ENCODE measurements around the gene NRM. TPM values are rescaled to one million over a fixed set of nuclear protein-coding genes. Genes with fewer than 3 reads are reported as not detected.

The NRM gene
- total and polyA plus RNA-seq, 2 experiments from 2014 or later, result 13.8 to 33.8 TPM

GRCh38 chr6:30696432-30696831 is 5.6 kb upstream of the NRM start:
- DNase-seq (ENCODE audit: low spot score) (no peak), ATAC-seq (no peak)
- H3K79me2 ChIP-seq (replicated peaks; ENCODE audit: insufficient read depth), result no peaks in the 10 kb centered on the region
- H3K9me2 ChIP-seq (ENCODE audit: insufficient read depth), result no peaks in the 10 kb centered on the region
- peaks cover 11% of the 10 kb centered on the region for H3K36me3 ChIP-seq (ENCODE audit: insufficient read depth)
- no peak overlapping the region for H3K27ac Mint-ChIP-seq
- peaks cover under 1% of the 10 kb centered on the region; the same call in 1 of the 2 replicates for H3K4me1 ChIP-seq (ENCODE audit: insufficient read depth)
- H3K36me3 Mint-ChIP-seq (ENCODE audit: low read depth), result peaks cover 11% of the 10 kb centered on the region
- no peaks in the 10 kb centered on the region for H3K27me3 ChIP-seq (ENCODE audit: insufficient read depth)
- H3K9me3 Mint-ChIP-seq, result no peaks in the 10 kb centered on the region
- TF ChIP-seq ETS1 (IDR thresholded peaks at IDR 0.05) (no peak), EZH2phosphoT487 (IDR thresholded peaks at IDR 0.05; ENCODE audit: unreplicated experiment) (no peak), POLR2AphosphoS5 (IDR thresholded peaks at IDR 0.05; ENCODE audit: low read depth) (no peak), STAT1 (IDR thresholded peaks at IDR 0.05; ENCODE audit: unreplicated experiment) (no peak), NANOG (IDR thresholded peaks at IDR 0.05; ENCODE audit: borderline replicate concordance) (no peak)
- H3K4me3 Mint-ChIP-seq, result no peak overlapping the region
- peaks cover 7% of the 10 kb centered on the region for H3K27me3 Mint-ChIP-seq (ENCODE audit: insufficient read depth, low read depth, poor library complexity)
- H3K4me3 ChIP-seq, result no peak overlapping the region
- H3F3A ChIP-seq (replicated peaks; ENCODE audit: low read depth), result 0 out of 2 replicates have a peak, but pooled peaks cover 6% of the 10 kb centered on the region
- H4K20me1 ChIP-seq (replicated peaks; ENCODE audit: insufficient read depth), result no peaks in the 10 kb centered on the region; the same call in 1 of the 2 replicates
- H3K27ac ChIP-seq (ENCODE audit: low read depth), result no peak overlapping the region
- H3K4me2 ChIP-seq, result no peak overlapping the region
- peaks cover 10% of the 10 kb centered on the region; the same call in 2 of the 3 replicates for H3K4me1 Mint-ChIP-seq
- H2AFZ ChIP-seq, result no peak overlapping the region

DNA sequence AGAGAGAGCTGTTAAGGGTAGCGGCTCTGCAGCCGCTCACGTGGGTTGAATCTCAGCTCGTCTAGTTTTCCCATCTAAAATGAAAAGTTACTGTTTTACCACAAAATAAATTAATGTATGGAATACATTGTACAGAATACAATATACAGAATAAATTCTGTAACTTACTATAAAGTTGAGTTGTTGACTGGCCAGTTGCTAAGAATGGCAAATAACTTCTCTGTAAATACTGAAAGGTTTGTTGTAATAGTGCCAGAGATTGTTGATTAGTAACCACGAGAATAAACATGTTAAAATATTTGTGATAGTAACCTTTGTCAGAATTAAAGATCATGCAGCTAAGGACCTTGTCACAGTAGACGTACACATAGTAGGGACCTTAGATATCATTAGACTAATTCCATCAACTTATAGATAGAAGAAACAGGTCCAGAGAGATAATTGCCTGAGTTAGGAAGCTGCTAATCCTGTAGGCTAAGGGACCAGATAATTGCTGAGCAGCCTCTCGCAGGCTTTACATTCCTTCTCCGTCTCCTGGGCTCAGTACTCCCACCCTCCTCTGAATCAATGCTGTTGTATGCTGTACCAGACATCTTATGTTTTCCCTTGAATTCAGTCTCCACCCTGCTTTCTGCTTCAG is 544 bp upstream of the NRM start:
- Mint-ChIP-seq H3K9me3 (no peaks in the 10 kb centered on the region), H3K27me3 (ENCODE audit: insufficient read depth, low read depth, poor library complexity) (peaks cover 28% of the 10 kb centered on the region), H3K27ac (no peak overlapping the region), H3K36me3 (ENCODE audit: low read depth) (peaks cover 12% of the 10 kb centered on the region), H3K4me1 (peaks cover 34% of the 10 kb centered on the region), H3K4me3 (peak overlapping the region; percentile 88)
- no peaks in the 10 kb centered on the region for H3K79me2 ChIP-seq (replicated peaks; ENCODE audit: insufficient read depth)
- peaks cover 19% of the 10 kb centered on the region for H3K4me1 ChIP-seq (ENCODE audit: insufficient read depth)
- peak overlapping the region; percentile 81 for H3K4me2 ChIP-seq
- no peaks in the 10 kb centered on the region for H3K36me3 ChIP-seq (ENCODE audit: insufficient read depth)
- TF ChIP-seq CREB1 (CRISPR knock-in tag; IDR thresholded peaks at IDR 0.05; ENCODE audit: low read depth), result no peak
- no peak for TF ChIP-seq POLR2AphosphoS5 (IDR thresholded peaks at IDR 0.05; ENCODE audit: low read depth)
- no peak for TF ChIP-seq EZH2 (IDR thresholded peaks at IDR 0.05; ENCODE audit: low read depth, unreplicated experiment)
- no peak for TF ChIP-seq ZNF331 (CRISPR knock-in tag; IDR thresholded peaks at IDR 0.05; ENCODE audit: low read depth)
- peak overlapping the region; percentile 94 for H3K4me3 ChIP-seq
- peaks cover 9% of the 10 kb centered on the region for H3F3A ChIP-seq (replicated peaks; ENCODE audit: low read depth)
- peak overlapping the region; percentile 87; the same call in 1 of the 2 replicates for H2AFZ ChIP-seq
- H4K20me1 ChIP-seq (replicated peaks; ENCODE audit: insufficient read depth), result no peaks in the 10 kb centered on the region
- ATAC-seq (0 out of 3 replicates have a peak, but pooled peaks have one; percentile 3), DNase-seq (ENCODE audit: low spot score) (peak; percentile 52)
- H3K27me3 ChIP-seq (ENCODE audit: insufficient read depth), result 0 out of 2 replicates have a peak, but pooled peaks cover under 1% of the 10 kb centered on the region
- no peak overlapping the region for H3K27ac ChIP-seq (ENCODE audit: low read depth)
- H3K9me2 ChIP-seq (ENCODE audit: insufficient read depth), result no peaks in the 10 kb centered on the region

DNA sequence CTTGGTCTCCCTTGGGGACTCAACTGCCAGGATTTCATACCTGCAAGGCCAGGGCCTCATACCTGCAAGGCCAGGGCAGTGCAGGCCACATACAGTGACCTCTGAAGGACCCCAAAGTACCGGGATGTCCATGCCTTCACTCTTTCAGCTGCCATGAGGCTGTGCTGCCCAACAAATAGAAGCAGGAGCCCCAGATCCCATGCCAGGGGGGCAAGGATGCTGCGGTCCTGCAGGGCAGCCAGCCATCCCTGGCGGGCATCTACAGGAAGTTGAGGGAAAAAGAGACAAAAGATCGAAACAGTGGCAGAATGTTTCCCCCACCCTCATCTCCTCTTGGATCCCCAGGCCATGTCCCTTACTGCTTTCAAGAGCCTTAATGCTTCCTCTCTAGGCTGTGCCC is 799 bp downstream of the NRM start:
- DNase-seq (ENCODE audit: low spot score) (no peak), ATAC-seq (no peak)
- Histone ChIP-seq H3K9me2 (ENCODE audit: insufficient read depth) (no peaks in the 10 kb centered on the region), H3K4me1 (ENCODE audit: insufficient read depth) (peaks cover 30% of the 10 kb centered on the region), H3K4me2 (peak overlapping the region; percentile 81), H3K36me3 (ENCODE audit: insufficient read depth) (no peaks in the 10 kb centered on the region), H3K27ac (ENCODE audit: low read depth) (peak overlapping the region; percentile 90), H3F3A (replicated peaks; ENCODE audit: low read depth) (peaks cover 12% of the 10 kb centered on the region), H3K4me3 (peak overlapping the region; percentile 94), H3K27me3 (ENCODE audit: insufficient read depth) (0 out of 2 replicates have a peak, but pooled peaks cover 5% of the 10 kb centered on the region), H3K79me2 (replicated peaks; ENCODE audit: insufficient read depth) (peaks cover 7% of the 10 kb centered on the region; the same call in 1 of the 2 replicates), H4K20me1 (replicated peaks; ENCODE audit: insufficient read depth) (no peaks in the 10 kb centered on the region), H2AFZ (peak overlapping the region; percentile 99; the same call in 1 of the 2 replicates)
- Mint-ChIP-seq H3K36me3 (ENCODE audit: low read depth) (peaks cover 18% of the 10 kb centered on the region), H3K27ac (peak overlapping the region; percentile 80; the same call in 1 of the 2 replicates), H3K4me3 (peak overlapping the region; percentile 88), H3K9me3 (no peaks in the 10 kb centered on the region; the same call in 2 of the 3 replicates), H3K4me1 (peaks cover 48% of the 10 kb centered on the region), H3K27me3 (ENCODE audit: insufficient read depth, low read depth, poor library complexity) (peaks cover 34% of the 10 kb centered on the region)
- TF ChIP-seq EZH2 (IDR thresholded peaks at IDR 0.05; ENCODE audit: low read depth, unreplicated experiment) (no peak), ETS1 (IDR thresholded peaks at IDR 0.05) (no peak), STAT1 (IDR thresholded peaks at IDR 0.05; ENCODE audit: unreplicated experiment) (no peak), NANOG (IDR thresholded peaks at IDR 0.05; ENCODE audit: borderline replicate concordance) (no peak), POLR2AphosphoS5 (IDR thresholded peaks at IDR 0.05; ENCODE audit: low read depth) (no peak), JUNB (IDR thresholded peaks at IDR 0.05; ENCODE audit: unreplicated experiment) (no peak), ZNF114 (CRISPR knock-in tag; IDR thresholded peaks at IDR 0.05) (no peak), CREB1 (CRISPR knock-in tag; IDR thresholded peaks at IDR 0.05; ENCODE audit: low read depth) (no peak), EZH2phosphoT487 (IDR thresholded peaks at IDR 0.05; ENCODE audit: unreplicated experiment) (no peak)
- TF ChIP-seq, protein P1, sequence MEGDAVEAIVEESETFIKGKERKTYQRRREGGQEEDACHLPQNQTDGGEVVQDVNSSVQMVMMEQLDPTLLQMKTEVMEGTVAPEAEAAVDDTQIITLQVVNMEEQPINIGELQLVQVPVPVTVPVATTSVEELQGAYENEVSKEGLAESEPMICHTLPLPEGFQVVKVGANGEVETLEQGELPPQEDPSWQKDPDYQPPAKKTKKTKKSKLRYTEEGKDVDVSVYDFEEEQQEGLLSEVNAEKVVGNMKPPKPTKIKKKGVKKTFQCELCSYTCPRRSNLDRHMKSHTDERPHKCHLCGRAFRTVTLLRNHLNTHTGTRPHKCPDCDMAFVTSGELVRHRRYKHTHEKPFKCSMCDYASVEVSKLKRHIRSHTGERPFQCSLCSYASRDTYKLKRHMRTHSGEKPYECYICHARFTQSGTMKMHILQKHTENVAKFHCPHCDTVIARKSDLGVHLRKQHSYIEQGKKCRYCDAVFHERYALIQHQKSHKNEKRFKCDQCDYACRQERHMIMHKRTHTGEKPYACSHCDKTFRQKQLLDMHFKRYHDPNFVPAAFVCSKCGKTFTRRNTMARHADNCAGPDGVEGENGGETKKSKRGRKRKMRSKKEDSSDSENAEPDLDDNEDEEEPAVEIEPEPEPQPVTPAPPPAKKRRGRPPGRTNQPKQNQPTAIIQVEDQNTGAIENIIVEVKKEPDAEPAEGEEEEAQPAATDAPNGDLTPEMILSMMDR (conservative IDR thresholded peaks at IDR 0.05; ENCODE audit: low read depth in 2 of 2), result no peak
